Left kidney (tissue), 8 donors: Measurements from ENCODE around the gene MAP7. TPM values are rescaled to one million over a fixed set of nuclear protein-coding genes. Genes with fewer than 3 reads are reported as not detected.
"Not testable (repeated sequence)": the region's sequence is repeated elsewhere in the genome, so short reads cannot be mapped to it uniquely, and the experiment has no call there.

Source experiments
- DNase-seq: peaks from one replicate; pipeline ENCODE4 v3.0.0-alpha.2; 2013
- long read RNA-seq, 8 donors: transcript quantifications; one replicate each; lab custom pipeline, GENCODE V29; 2026
- polyA plus RNA-seq: library from polyadenylated mRNA; unstranded; fragments of 120-200 nt; gene quantifications from one replicate; pipeline ENCODE4 v1.2.1, GENCODE V29; 2013; ENCODE audit not compliant: insufficient read length

Gene MAP7
- 35.3 TPM for polyA plus RNA-seq
- long read RNA-seq, donor 1, partial matches to known transcripts = 5 of 6 reads
- long read RNA-seq, donor 1, other reads (novel, unspliced or antisense) = 0 of 6 reads
- long read RNA-seq, donor 2, full-length matches to known transcripts = 1 of 1 reads
- long read RNA-seq, donor 2, partial matches to known transcripts = 0 of 1 reads
- long read RNA-seq, donor 2, other reads (novel, unspliced or antisense) = 0 of 1 reads
- long read RNA-seq, donor 3, full-length matches to known transcripts = 2 of 2 reads
- long read RNA-seq, donor 3, partial matches to known transcripts = 0 of 2 reads
- long read RNA-seq, donor 3, other reads (novel, unspliced or antisense) = 0 of 2 reads
- long read RNA-seq, donor 4 = 0 reads
- long read RNA-seq, donor 5, full-length matches to known transcripts = 4 of 12 reads
- long read RNA-seq, donor 5, partial matches to known transcripts = 8 of 12 reads
- long read RNA-seq, donor 5, other reads (novel, unspliced or antisense) = 0 of 12 reads
- long read RNA-seq, donor 6, full-length matches to known transcripts = 3 of 3 reads
- long read RNA-seq, donor 6, partial matches to known transcripts = 0 of 3 reads
- long read RNA-seq, donor 6, other reads (novel, unspliced or antisense) = 0 of 3 reads
- long read RNA-seq, donor 7, full-length matches to known transcripts = 2 of 2 reads
- long read RNA-seq, donor 7, partial matches to known transcripts = 0 of 2 reads
- long read RNA-seq, donor 7, other reads (novel, unspliced or antisense) = 0 of 2 reads
- long read RNA-seq, donor 8 = 0 reads

GRCh38 chr6:136550330-136551071 is at the start of gene MAP7:
Gene MAP7 (minus strand): TSS chr6:136550422. CDS start chr6:136550408, 14 bp downstream.
- peak; percentile 62 for DNase-seq

DNA sequence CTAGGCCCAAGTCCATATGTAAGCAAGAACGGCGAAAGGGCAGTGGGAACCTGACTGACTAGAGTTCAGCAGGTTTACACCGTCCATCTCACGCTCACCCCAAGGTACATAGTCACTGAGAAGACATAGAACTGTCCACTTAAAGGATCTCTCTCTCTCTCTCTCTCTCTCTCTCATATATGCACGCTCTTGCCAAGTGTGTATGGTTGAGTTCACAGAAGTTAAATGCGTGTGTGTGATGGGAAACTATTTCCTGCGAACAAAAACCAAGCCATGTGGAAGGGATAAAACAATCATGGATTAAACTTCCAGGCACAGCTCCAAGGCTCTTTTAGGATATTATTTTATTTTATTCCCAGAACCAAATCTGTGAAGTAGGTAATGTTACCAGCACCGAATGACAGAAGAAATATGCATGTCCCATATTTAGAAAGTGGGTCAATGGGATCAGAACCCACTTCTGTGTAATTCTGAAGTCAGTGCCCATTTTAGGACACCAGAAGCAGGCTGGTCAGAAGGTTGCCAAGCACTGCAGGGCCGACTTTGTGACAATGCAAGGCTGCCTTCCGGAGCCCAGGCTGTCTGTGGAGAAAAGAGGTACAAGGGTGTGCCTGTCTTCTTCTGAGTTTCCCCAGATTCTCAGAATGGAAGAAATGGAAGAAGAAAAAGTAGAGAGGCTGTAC is 49.2 kb upstream of the MAP7 start:
- no peak for DNase-seq

DNA sequence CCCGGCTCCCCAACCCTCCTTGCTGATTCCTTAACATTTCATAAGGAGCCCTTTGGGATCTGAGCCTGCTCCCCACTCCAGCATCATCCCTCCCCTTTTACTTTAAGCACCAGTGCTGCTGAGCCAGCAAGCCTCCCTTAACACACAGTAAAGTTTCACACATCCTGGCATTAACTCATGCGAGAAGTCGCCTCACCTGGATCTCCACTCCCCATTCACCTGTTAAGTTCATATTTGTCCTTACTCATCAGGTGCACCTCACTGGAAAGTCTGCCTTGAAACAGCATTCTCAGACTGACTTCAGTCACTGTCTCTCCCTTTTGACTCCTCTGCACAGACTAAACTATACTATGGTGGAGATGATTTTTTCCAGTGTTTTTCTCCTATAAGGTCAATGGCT is 47.8 kb upstream of the MAP7 start:
- no peak for DNase-seq

GRCh38 chr6:136594671-136595070 is 44.4 kb upstream of the MAP7 start:
- no peak for DNase-seq

- no peak for DNase-seq
These were observed 43.7 kb upstream of the MAP7 start for GRCh38 chr6:136593748-136594490.

DNA sequence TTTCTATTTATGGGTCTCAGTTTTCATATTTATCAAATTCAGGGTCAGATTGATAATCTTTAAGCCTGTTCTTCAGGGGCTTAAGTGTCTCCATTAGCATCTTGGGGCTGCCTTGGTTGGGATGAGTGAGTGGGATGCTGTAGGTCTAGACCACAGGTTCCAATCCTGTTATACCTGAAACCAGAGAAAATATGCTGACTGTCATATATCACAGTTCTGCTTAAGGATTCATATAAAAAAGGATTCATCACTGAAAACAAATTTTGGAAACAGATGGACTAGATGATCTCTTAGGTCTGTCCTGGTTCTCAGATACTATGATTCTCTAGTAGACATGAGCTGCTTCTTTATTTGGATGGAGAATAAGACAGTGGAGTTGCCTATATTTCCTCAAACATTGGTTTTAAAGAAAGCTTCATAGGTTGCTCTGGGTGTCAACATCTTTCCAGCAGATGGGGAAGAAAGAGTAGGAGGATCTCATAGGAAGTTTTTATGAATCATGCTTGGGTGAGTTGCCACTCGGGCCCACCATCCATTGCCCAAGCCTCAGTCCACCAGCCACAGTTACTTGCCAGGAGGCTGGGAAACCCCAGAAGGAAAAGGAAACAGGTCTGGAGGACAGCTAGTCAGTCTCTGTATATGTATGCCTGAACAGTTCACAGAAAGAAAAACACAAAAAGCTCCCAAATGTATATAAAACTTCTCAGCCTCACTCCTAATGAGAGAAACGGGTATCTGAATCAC is 42.9 kb upstream of the MAP7 start:
- DNase-seq = no peak

DNA sequence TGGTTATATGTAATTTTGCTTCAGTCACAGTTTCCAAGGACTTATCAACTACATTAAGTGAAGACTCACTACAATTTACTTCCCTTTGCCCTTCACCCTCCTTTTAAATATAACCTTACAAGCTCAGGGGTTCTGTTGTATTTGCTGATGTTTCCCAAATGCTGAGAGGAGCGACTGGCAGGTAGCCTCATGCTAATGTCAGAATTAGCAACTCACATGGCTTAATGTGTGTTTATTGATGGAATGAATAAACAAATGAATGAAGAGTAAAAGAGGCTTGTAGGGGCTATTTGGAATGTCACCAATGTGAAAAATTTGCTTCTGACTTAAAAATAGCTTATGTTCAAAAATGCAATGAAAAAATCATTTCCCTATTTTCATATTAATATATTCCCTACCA is 41.4 kb upstream of the MAP7 start:
- DNase-seq = no peak

- DNase-seq = not testable (repeated sequence)
These were observed 40.6 kb upstream of the MAP7 start for GRCh38 chr6:136590846-136591245.

GRCh38 chr6:136587527-136587926 is 37.3 kb upstream of the MAP7 start:
- DNase-seq = no peak

DNA sequence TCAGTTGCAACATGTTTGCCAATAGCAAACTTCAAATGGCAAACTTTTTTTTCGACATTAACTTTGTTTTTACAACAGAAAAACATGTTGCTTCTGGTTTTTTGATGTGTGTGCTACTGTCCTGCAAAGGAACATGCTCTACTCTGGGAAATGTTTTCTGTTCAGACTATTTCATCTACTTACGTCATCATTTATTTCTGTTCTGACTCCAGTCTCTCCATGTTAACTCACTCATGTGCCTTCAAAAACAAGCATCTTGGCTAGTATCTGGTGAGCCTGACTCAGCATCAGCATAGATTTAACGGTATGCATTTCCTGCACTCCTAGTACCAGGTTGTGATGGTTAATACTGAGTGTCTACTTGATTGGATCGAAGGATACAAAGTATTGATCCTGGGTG is 36.1 kb upstream of the MAP7 start:
- DNase-seq = no peak

DNA sequence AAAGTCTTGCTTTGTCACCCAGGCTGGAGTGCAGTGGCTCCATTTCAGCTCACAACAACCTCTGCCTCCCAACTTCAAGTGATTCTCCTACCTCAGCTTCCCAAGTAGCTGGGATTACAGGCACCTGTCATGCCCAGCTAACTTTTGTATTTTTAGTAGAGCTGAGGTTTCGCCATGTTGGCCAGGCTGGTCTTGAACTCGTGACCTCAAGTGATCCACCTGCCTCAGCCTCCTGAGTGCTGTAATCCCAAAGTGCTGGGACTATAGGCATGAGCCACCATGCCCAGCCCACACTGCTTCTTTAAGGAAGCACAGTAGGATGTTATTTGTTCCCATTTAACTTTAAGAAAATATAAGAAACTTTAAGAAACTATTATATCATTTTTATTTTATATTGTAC is 35.3 kb upstream of the MAP7 start:
- DNase-seq = not testable (repeated sequence)

- DNase-seq = not testable (repeated sequence)
These were observed 34.1 kb upstream of the MAP7 start for GRCh38 chr6:136584290-136584689.

DNA sequence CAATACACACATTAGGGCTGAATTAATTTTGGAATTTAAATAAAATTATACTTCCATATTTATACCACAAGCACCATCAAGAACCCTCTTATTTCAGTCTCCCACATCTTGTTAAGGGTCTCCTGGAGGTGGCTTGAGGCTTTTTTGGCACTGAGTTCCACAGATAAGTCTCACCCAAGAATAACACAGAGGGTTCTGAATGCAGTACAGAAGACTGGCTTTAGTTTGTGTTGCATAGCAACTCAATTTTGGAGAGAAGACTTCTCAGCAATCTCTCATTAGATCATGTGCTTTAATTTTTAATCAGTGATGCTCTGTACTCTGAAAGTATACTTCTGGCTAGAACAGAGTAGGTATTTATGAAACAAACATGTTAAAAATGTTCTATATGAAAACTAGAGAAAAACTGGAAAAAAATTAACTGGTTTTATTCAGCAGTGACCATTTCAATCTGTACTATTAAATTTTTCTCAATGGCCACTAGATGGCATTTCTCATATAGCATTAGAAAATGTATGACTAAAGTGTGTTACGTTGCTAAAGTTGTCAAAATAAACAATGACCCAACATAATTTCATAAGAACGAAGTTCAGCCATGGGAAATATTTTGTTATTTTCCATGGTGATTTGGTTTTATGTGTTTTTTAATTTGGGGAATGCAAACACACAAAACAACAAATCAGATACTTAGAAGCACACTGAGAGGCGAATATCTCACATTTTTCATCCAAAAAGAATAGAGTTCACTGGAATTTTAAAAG is 32.7 kb upstream of the MAP7 start:
- peak; percentile 29 for DNase-seq

- DNase-seq = no peak
These were observed 29.6 kb upstream of the MAP7 start for GRCh38 chr6:136579800-136580199.

DNA sequence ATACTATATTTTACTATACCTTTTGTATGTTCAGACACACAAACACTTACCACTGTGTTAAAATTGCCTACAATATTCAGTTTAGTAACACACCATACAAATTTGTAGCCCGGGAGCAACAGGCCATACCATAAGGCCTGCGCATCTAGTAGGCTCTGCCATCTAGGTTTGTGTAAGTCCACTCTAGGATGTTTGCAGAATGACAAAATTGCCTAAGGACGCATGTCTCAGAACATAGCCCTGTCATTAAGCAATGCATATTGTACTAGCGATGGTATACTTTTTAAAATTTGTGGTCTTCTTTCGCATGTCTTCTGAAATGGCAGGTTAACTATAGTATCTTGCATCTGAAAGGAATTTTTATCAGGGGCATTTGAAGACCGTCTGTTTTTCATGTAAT is 26.6 kb upstream of the MAP7 start:
- DNase-seq = no peak

DNA sequence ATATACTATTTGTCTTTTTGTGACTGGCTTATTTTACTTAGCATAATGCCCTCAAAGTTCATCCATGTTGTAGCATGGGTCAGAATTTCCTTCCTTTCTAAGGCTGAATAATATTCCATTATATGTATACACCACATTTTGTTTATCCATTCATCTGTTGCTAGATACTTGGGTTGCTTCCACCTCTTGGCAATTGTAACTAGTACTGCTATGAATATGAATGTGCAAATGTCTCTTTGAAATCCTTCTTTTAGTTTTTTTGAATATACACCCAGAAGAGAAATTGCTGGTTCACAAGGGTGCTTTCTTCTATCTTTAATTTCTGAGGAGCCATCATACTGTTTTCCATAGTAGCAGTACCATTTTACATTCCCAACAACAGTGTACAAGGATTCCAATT is 21.3 kb upstream of the MAP7 start:
- DNase-seq = no peak

- DNase-seq = no peak
These were observed 20.8 kb upstream of the MAP7 start for GRCh38 chr6:136571065-136571464.

DNA sequence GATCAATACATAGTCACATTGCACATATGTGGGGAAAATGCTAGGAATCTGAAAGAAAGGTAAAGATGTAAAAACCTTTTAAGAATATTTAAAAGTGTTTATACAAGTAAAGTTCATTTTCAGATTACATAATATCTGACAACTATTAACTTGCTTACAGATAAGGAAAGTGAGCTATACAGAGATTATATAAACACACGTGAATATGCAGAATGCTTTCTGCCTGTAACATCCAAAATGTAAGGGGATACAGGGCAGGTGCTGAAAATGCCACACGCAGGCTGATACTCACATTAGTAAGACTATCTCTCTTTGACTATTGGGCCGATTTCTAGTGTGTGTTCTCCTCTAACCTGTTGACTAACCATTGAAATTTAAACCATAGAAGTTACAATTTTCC is 17.9 kb upstream of the MAP7 start:
- no peak for DNase-seq

- DNase-seq = no peak
These were observed 17.5 kb upstream of the MAP7 start for GRCh38 chr6:136567688-136568087.

DNA sequence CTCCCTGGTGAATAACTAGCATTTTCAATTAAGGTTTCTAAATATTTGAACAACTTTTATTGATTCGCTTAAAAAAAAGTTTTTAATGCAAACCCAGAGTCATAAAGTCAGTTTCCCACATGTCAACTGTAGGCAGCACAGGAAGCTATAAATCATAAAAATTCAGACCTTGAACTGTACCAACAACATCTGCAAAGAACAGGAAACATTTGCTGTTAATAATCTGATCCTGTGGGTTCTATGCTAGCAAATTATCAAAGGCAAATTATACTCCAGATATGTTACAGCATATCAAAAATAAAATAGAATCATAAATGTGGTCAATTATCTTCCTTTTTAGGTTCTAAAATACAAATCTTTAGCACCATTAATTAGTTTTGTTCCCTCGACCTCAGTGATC is 16.6 kb upstream of the MAP7 start:
- DNase-seq = no peak
